HCT116 (cell line): Measurements from ENCODE around the gene LRRN2.

Experiments
- CBX3 ChIP-seq: IDR thresholded peaks from 2 replicates; pipeline ENCODE4 v1.6.1; 2012; ENCODE audit warnings: low read depth
- EZH2 ChIP-seq: fragments of 200-600 bp; sonication (generic); IDR thresholded peaks from 2 replicates; pipeline ENCODE4 v1.6.1; 2017; ENCODE audit warnings: antibody characterized with exemption, mixed run types
- EZH2phosphoT487 ChIP-seq: fragments of 200-600 bp; IDR thresholded peaks from 2 replicates; pipeline ENCODE4 v1.6.1; 2018; ENCODE audit warnings: antibody characterized with exemption, borderline replicate concordance
- POLR2A ChIP-seq: IDR thresholded peaks from 2 replicates; pipeline ENCODE4 v1.7.0; 2011; ENCODE audit warnings: borderline replicate concordance; ENCODE audit not compliant: insufficient read depth, insufficient read length; ENCODE audit errors: extremely low read depth
- POLR2AphosphoS5 ChIP-seq: IDR thresholded peaks from 2 replicates; pipeline ENCODE4 v1.6.1; 2011; ENCODE audit warnings: mild to moderate bottlenecking, low read depth, low read length, moderate library complexity
- RAD21 ChIP-seq: IDR thresholded peaks from 2 replicates; pipeline ENCODE4 v1.6.1; 2012; ENCODE audit warnings: low read depth, mild to moderate bottlenecking
- SIN3A ChIP-seq: IDR thresholded peaks from 2 replicates; pipeline ENCODE4 v1.6.1; 2012; ENCODE audit warnings: low read depth
- SP1 ChIP-seq: IDR thresholded peaks from 2 replicates; pipeline ENCODE4 v1.6.1; 2012; ENCODE audit warnings: low read depth
- SRF ChIP-seq: IDR thresholded peaks from 2 replicates; pipeline ENCODE4 v1.6.1; 2012; ENCODE audit warnings: low read depth
- YY1 ChIP-seq: IDR thresholded peaks from 2 replicates; pipeline ENCODE4 v1.6.1; 2011; ENCODE audit warnings: low read length, low read depth, moderate library complexity, mild to moderate bottlenecking; ENCODE audit not compliant: insufficient replicate concordance; ENCODE audit errors: extremely low read depth
- TF ChIP-seq, protein P1 (sequence below), 3 experiments: fragments of 200-600 bp in 1 of 3; sonication (generic) in 1 of 3; IDR thresholded peaks in 2 of 3; conservative IDR thresholded peaks in 1 of 3; 2 replicates each; pipeline ENCODE4 v1.5.1; 2012 to 2017; ENCODE audit warnings: low read depth in 2 of 3, low read length in 2 of 3, antibody characterized with exemption in 1 of 3, borderline replicate concordance in 1 of 3, control low read depth in 1 of 3, mild to moderate bottlenecking in 1 of 3, mixed read lengths in 1 of 3, mixed run types in 1 of 3, moderate library complexity in 1 of 3; ENCODE audit not compliant: insufficient read depth in 1 of 3
- TF ChIP-seq, protein P2 (sequence below): IDR thresholded peaks from 2 replicates; pipeline ENCODE4 v1.6.1; 2011; ENCODE audit warnings: mild to moderate bottlenecking, low read length, moderate library complexity; ENCODE audit not compliant: insufficient replicate concordance; ENCODE audit errors: extremely low read depth

DNA sequence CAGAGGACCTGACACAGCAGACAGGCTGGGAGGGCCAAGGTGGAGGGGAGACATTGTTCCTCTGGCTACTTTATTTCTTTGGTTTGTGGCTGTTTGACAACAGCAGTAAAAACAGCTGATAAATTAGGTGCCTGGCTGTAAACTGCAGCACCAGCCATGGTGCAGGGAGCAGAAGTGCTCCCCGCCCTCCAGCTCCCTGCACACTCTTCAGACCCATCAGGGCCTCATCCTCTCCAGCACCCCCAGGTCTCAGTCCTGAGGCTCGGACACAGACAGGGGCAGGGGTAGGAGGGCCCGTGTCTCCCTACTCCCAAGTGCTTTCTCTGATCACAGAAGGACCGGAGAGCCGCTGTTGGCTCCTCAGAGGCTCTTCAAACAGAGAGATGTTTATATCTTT lies 17.7 kb upstream of the LRRN2 start:
- TF ChIP-seq, protein P1, sequence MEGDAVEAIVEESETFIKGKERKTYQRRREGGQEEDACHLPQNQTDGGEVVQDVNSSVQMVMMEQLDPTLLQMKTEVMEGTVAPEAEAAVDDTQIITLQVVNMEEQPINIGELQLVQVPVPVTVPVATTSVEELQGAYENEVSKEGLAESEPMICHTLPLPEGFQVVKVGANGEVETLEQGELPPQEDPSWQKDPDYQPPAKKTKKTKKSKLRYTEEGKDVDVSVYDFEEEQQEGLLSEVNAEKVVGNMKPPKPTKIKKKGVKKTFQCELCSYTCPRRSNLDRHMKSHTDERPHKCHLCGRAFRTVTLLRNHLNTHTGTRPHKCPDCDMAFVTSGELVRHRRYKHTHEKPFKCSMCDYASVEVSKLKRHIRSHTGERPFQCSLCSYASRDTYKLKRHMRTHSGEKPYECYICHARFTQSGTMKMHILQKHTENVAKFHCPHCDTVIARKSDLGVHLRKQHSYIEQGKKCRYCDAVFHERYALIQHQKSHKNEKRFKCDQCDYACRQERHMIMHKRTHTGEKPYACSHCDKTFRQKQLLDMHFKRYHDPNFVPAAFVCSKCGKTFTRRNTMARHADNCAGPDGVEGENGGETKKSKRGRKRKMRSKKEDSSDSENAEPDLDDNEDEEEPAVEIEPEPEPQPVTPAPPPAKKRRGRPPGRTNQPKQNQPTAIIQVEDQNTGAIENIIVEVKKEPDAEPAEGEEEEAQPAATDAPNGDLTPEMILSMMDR (IDR thresholded peaks at IDR 0.05 in 2 of 3, conservative IDR thresholded peaks at IDR 0.05 in 1 of 3; ENCODE audit: borderline replicate concordance in 1 of 3, insufficient read depth in 1 of 3, low read depth in 2 of 3, low read length in 2 of 3), result no peak
- no peak for TF ChIP-seq SP1
- TF ChIP-seq POLR2A, result no peak
- no peak for TF ChIP-seq CBX3
- TF ChIP-seq EZH2, result no peak
- TF ChIP-seq POLR2AphosphoS5, result no peak
- TF ChIP-seq, protein P2, sequence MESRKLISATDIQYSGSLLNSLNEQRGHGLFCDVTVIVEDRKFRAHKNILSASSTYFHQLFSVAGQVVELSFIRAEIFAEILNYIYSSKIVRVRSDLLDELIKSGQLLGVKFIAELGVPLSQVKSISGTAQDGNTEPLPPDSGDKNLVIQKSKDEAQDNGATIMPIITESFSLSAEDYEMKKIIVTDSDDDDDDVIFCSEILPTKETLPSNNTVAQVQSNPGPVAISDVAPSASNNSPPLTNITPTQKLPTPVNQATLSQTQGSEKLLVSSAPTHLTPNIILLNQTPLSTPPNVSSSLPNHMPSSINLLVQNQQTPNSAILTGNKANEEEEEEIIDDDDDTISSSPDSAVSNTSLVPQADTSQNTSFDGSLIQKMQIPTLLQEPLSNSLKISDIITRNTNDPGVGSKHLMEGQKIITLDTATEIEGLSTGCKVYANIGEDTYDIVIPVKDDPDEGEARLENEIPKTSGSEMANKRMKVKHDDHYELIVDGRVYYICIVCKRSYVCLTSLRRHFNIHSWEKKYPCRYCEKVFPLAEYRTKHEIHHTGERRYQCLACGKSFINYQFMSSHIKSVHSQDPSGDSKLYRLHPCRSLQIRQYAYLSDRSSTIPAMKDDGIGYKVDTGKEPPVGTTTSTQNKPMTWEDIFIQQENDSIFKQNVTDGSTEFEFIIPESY, result no peak
- TF ChIP-seq RAD21, result no peak
- no peak for TF ChIP-seq YY1
- no peak for TF ChIP-seq SRF
- TF ChIP-seq EZH2phosphoT487, result no peak
- no peak for TF ChIP-seq SIN3A
